ENCODE results near the gene PRDM10.
"Not testable (repeated sequence)": the region's sequence is repeated elsewhere in the genome, so short reads cannot be mapped to it uniquely, and the experiment has no call there.

Gene PRDM10

GRCh38 chr11:130031945-130032344 lies 29.3 kb upstream of the PRDM10 start:
- Histone ChIP-seq H3K27me3 (ENCODE audit: low read depth) (no peaks in the 10 kb centered on the region), H3K4me3 (no peak overlapping the region), H3K4me1 (no peaks in the 10 kb centered on the region), H3K36me3 (replicated peaks) (no peaks in the 10 kb centered on the region), H3K9me3 (no peaks in the 10 kb centered on the region)
- DNase-seq (ENCODE audit: low spot score in 2 of 2): no peak
- in situ Hi-C loops (cut with MboI; ENCODE audit: low sequenced_read_pairs): no loop called here

GRCh38 chr11:130031056-130031455 lies 28.4 kb upstream of the PRDM10 start:
- in situ Hi-C loops (cut with MboI; ENCODE audit: low sequenced_read_pairs): no loop called here
- DNase-seq (ENCODE audit: low spot score in 2 of 2): no peak
- no peak overlapping the region for H3K4me3 ChIP-seq
- no peaks in the 10 kb centered on the region for H3K36me3 ChIP-seq (replicated peaks)
- H3K27me3 ChIP-seq (ENCODE audit: low read depth): no peaks in the 10 kb centered on the region
- no peaks in the 10 kb centered on the region for H3K4me1 ChIP-seq
- no peaks in the 10 kb centered on the region for H3K9me3 ChIP-seq

GRCh38 chr11:130029137-130029536 lies 26.5 kb upstream of the PRDM10 start:
- peaks cover 2% of the 10 kb centered on the region; the same call in 1 of the 2 replicates for H3K4me1 ChIP-seq
- in situ Hi-C loops (cut with MboI; ENCODE audit: low sequenced_read_pairs): no loop called here
- H3K9me3 ChIP-seq: no peaks in the 10 kb centered on the region

DNA sequence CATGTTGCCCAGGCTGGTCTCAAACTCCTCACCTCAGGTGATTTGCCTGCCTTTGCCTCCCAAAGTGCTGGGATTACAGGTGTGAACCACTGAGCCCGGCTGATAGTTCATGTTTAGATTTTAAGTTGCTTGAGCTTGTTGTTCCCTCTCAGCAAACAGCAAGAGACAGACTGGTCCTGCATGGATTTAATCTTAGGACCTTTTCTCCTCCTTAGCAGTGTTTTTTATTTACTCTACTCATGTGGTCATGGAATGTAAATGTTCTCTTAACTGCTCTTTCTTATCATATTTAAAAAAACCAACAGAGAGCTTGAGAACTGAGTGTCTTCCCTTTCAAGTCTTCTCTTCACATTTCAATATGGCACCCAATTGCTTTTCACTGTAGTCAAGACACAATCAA lies 22.7 kb upstream of the PRDM10 start:
- in situ Hi-C loops (cut with MboI; ENCODE audit: low sequenced_read_pairs): no loop called here
- H3K27me3 ChIP-seq (ENCODE audit: low read depth): no peaks in the 10 kb centered on the region
- peaks cover 3% of the 10 kb centered on the region; the same call in 1 of the 2 replicates for H3K4me1 ChIP-seq
- no peak for DNase-seq (ENCODE audit: low spot score in 2 of 2)
- H3K36me3 ChIP-seq (replicated peaks): no peaks in the 10 kb centered on the region
- H3K9me3 ChIP-seq: no peaks in the 10 kb centered on the region
- H3K4me3 ChIP-seq: no peak overlapping the region

More at GRCh38 chr11:130029137-130029536, 26.5 kb upstream of the PRDM10 start:
- no peak overlapping the region for H3K4me3 ChIP-seq
- H3K27me3 ChIP-seq (ENCODE audit: low read depth): no peaks in the 10 kb centered on the region
- no peaks in the 10 kb centered on the region for H3K36me3 ChIP-seq (replicated peaks)
- DNase-seq (ENCODE audit: low spot score in 2 of 2): no peak

- in situ Hi-C loops (cut with MboI; ENCODE audit: low sequenced_read_pairs): no loop called here
- Histone ChIP-seq H3K27me3 (ENCODE audit: low read depth) (no peaks in the 10 kb centered on the region), H3K4me3 (no peak overlapping the region), H3K36me3 (replicated peaks) (no peaks in the 10 kb centered on the region), H3K9me3 (no peaks in the 10 kb centered on the region), H3K4me1 (peaks cover 3% of the 10 kb centered on the region; the same call in 1 of the 2 replicates)
- DNase-seq (ENCODE audit: low spot score in 2 of 2): no peak
These were observed 21.7 kb upstream of the PRDM10 start for GRCh38 chr11:130024361-130024760.

GRCh38 chr11:130023204-130023603 lies 20.6 kb upstream of the PRDM10 start:
- H3K4me1 ChIP-seq: peaks cover 3% of the 10 kb centered on the region; the same call in 1 of the 2 replicates
- in situ Hi-C loops (cut with MboI; ENCODE audit: low sequenced_read_pairs): no loop called here
- DNase-seq (ENCODE audit: low spot score in 2 of 2): no peak

GRCh38 chr11:130022799-130023198 lies 20.2 kb upstream of the PRDM10 start:
- no peak overlapping the region for H3K4me3 ChIP-seq
- no peaks in the 10 kb centered on the region for H3K9me3 ChIP-seq
- H3K4me1 ChIP-seq: peaks cover 3% of the 10 kb centered on the region; the same call in 1 of the 2 replicates
- H3K27me3 ChIP-seq (ENCODE audit: low read depth): no peaks in the 10 kb centered on the region
- in situ Hi-C loops (cut with MboI; ENCODE audit: low sequenced_read_pairs): no loop called here
- no peaks in the 10 kb centered on the region for H3K36me3 ChIP-seq (replicated peaks)
- no peak for DNase-seq (ENCODE audit: low spot score in 2 of 2)

More at GRCh38 chr11:130023204-130023603, 20.6 kb upstream of the PRDM10 start:
- no peaks in the 10 kb centered on the region for H3K9me3 ChIP-seq
- H3K4me3 ChIP-seq: no peak overlapping the region
- no peaks in the 10 kb centered on the region for H3K27me3 ChIP-seq (ENCODE audit: low read depth)
- H3K36me3 ChIP-seq (replicated peaks): no peaks in the 10 kb centered on the region

- H3K9me3 ChIP-seq; H3K4me3 ChIP-seq; H3K4me1 ChIP-seq; DNase-seq (ENCODE audit: low spot score in 2 of 2); H3K36me3 ChIP-seq (replicated peaks); in situ Hi-C loops (cut with MboI; ENCODE audit: low sequenced_read_pairs); H3K27me3 ChIP-seq (ENCODE audit: low read depth): not testable (repeated sequence)
These were observed 19.0 kb upstream of the PRDM10 start for GRCh38 chr11:130021606-130022005.

DNA sequence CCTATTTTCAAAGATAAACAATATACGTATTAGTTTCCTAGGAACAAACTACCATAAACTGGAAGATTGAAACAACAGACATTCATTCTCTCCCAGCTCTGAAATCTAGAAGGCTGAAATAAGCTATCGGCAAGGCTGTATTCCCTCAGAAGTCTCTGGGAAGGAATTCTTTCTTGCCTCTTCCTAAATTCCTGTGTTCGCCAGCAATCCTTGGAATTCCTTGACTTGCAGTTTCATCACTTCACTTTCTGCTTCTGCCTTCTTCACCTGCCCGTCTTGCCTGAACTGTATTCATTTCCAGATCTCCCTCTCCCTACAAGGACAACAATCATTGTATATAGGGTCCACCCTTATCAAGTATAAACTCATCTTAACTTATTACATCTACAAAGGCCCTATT lies 17.7 kb upstream of the PRDM10 start:
- no peak overlapping the region for H3K4me3 ChIP-seq
- in situ Hi-C loops (cut with MboI; ENCODE audit: low sequenced_read_pairs): no loop called here
- peaks cover 3% of the 10 kb centered on the region; the same call in 1 of the 2 replicates for H3K4me1 ChIP-seq
- no peaks in the 10 kb centered on the region for H3K36me3 ChIP-seq (replicated peaks)
- DNase-seq (ENCODE audit: low spot score in 2 of 2): no peak
- H3K9me3 ChIP-seq: peaks cover 3% of the 10 kb centered on the region; the same call in 1 of the 2 replicates
- H3K27me3 ChIP-seq (ENCODE audit: low read depth): no peaks in the 10 kb centered on the region

- DNase-seq (ENCODE audit: low spot score in 2 of 2); H3K4me1 ChIP-seq; in situ Hi-C loops (cut with MboI; ENCODE audit: low sequenced_read_pairs); H3K4me3 ChIP-seq; H3K36me3 ChIP-seq (replicated peaks); H3K27me3 ChIP-seq (ENCODE audit: low read depth); H3K9me3 ChIP-seq: not testable (repeated sequence)
These were observed 13.2 kb upstream of the PRDM10 start for GRCh38 chr11:130015846-130016245.

DNA sequence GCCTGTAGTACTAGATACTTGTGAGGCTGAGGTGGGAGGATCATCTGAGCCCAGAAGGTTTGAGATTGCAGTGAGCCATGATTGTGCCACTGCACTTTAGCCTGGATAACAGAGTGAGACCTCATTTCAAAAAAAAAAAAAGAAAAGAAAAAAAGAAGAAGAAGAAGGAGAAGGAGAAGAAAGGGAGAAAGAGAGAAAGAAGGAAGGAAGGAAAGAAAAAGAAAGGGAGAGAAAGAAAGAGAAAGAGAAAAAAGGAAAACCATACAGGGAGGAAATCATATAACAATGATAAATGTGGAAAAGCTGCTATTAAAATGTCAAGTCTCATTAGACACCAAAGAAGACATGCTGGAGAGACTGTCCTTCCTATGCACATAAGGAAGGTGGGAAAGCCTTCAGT lies 5.7 kb upstream of the PRDM10 start:
- H3K27me3 ChIP-seq (ENCODE audit: low read depth): no peaks in the 10 kb centered on the region
- H3K4me3 ChIP-seq: no peak overlapping the region
- in situ Hi-C loops (cut with MboI; ENCODE audit: low sequenced_read_pairs): no loop called here
- H3K36me3 ChIP-seq (replicated peaks): no peaks in the 10 kb centered on the region
- no peaks in the 10 kb centered on the region for H3K9me3 ChIP-seq
- DNase-seq (ENCODE audit: low spot score in 2 of 2): no peak
- peaks cover 5% of the 10 kb centered on the region; the same call in 1 of the 2 replicates for H3K4me1 ChIP-seq

DNA sequence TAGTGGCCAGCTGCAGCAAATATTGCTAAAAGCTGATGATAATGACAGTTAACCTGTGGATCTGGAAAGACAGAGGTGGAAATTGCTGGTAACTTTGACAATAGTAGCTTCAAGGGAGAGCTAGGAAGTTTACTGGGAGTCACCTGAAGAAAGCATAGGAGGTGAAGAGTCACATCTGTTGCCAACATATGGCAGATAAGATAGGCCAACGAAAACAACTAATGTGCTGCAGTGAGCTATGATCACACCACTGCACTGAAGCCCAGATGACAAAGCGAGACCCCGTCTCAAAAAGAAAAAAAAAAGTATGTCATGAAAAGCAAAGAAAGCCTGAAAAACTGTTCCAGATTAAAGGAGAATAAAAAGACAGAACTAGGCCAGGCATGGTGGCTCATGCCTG lies 4.3 kb upstream of the PRDM10 start:
- no peaks in the 10 kb centered on the region for H3K36me3 ChIP-seq (replicated peaks)
- no peak overlapping the region for H3K4me3 ChIP-seq
- DNase-seq (ENCODE audit: low spot score in 2 of 2): no peak
- peaks cover 5% of the 10 kb centered on the region; the same call in 1 of the 2 replicates for H3K4me1 ChIP-seq
- H3K9me3 ChIP-seq: no peaks in the 10 kb centered on the region
- in situ Hi-C loops (cut with MboI; ENCODE audit: low sequenced_read_pairs): no loop called here
- H3K27me3 ChIP-seq (ENCODE audit: low read depth): no peaks in the 10 kb centered on the region

DNA sequence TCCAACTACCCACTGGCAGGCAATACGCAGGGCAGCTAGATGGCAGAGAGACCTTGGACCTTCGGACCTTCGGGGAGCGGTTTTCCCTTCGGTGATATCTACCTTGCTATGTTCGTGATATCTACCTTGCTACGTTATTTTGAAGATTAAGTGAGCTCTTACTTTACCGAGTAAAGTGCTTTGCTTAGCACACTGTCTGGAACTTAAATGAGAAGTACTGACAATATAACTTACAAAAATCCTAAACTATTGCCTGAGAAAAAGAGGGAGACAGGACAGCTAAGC lies 1.0 kb upstream of the PRDM10 start:
- peak in 1 of 2 experiments; percentile 36 for DNase-seq (ENCODE audit: low spot score in 2 of 2)
- in situ Hi-C loops (cut with MboI; ENCODE audit: low sequenced_read_pairs): no loop called here
- peaks cover 15% of the 10 kb centered on the region for H3K4me1 ChIP-seq

DNA sequence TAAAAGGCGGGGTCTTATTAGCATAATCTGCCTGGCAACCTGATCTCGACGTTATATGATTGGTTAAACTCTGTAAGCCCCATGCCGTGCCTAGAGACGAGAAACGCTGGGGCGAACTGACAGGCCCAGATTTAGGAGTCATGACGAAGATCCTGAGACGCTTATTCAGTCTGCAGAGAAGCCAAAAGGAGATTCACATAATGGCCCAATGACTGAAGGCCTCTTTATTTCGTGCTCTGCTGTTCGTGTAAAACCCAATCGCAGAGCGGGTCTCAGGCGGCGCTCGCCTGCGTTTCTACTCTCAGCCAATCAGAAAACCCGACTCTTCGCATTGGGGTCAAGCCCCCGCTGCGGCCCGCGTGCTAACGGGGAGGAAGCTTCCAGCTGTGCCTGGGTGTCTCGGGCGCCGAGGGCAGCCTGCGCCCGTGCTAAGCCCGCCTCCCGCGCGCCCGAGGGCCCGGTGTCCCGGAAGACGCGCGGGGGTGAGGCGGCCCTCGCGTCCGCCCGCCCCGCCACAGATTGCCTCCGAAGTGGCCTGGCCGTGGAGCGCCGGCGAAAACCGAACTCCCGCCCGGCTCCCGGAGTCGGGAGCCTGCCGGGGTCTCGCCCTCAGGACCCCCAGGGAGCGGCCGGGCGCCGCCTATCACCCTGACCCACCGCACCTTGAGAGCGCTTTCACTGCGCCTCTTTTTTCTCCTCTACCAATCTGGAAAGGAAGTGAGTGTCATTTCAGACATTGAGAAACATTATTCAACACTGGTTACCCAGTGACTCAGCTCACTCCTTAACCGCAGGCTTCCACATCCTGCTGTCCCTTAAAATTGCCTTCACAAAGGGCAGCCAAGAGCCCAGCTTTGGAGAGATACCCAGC lies 446 bp upstream of the PRDM10 start:
- in situ Hi-C loops (cut with MboI; ENCODE audit: low sequenced_read_pairs): no loop called here
- DNase-seq (ENCODE audit: low spot score in 2 of 2): peak; percentile 93 to 94

More for the DNA sequence above, 1.0 kb upstream of the PRDM10 start:
- Histone ChIP-seq H3K9me3 (no peaks in the 10 kb centered on the region), H3K27me3 (ENCODE audit: low read depth) (no peaks in the 10 kb centered on the region), H3K4me3 (peak overlapping the region; percentile 54), H3K36me3 (replicated peaks) (0 out of 2 replicates have a peak, but pooled peaks cover 3% of the 10 kb centered on the region)

More for the DNA sequence above, 446 bp upstream of the PRDM10 start:
- Histone ChIP-seq H3K9me3 (no peaks in the 10 kb centered on the region), H3K27me3 (ENCODE audit: low read depth) (no peaks in the 10 kb centered on the region), H3K4me3 (peak overlapping the region; percentile 54), H3K4me1 (peaks cover 15% of the 10 kb centered on the region), H3K36me3 (replicated peaks) (0 out of 2 replicates have a peak, but pooled peaks cover 3% of the 10 kb centered on the region)
